Keratinocyte (primary cell): ENCODE data around the gene ZNF12. TPM values are rescaled to one million over a fixed set of nuclear protein-coding genes. Genes with fewer than 3 reads are reported as not detected.

Experiments
- DNase-seq: peaks from one replicate; pipeline ENCODE4 v3.0.0-alpha.2; 2011; ENCODE audit warnings: low read depth, missing footprints, low spot score
- FAIRE-seq: peaks from 2 replicates; lab custom pipeline; 2011; peaks lifted over from hg19 to GRCh38; lab: Jason Lieb, UNC
- H2AFZ ChIP-seq: 2 replicates; pipeline ENCODE4 v1.6.0; 2012; ENCODE audit warnings: low read length, control low read depth, inconsistent platforms; ENCODE audit not compliant: control insufficient read depth
- H3K27ac ChIP-seq: 2 replicates; pipeline ENCODE4 v1.5.1; 2011; ENCODE audit warnings: low read length; ENCODE audit not compliant: control insufficient read depth, insufficient read depth
- H3K27me3 ChIP-seq: 3 replicates; pipeline ENCODE4 v1.6.0; 2011; ENCODE audit warnings: low read length; ENCODE audit not compliant: control insufficient read depth, insufficient read depth; ENCODE audit errors: extremely low read depth
- H3K36me3 ChIP-seq, 2 experiments: 2 replicates in 1 of 2; 3 replicates in 1 of 2; pipeline ENCODE4 v1.5.1; 2011; ENCODE audit warnings: low read length in 2 of 2, mild to moderate bottlenecking in 1 of 2; ENCODE audit not compliant: control insufficient read depth in 2 of 2, insufficient read depth in 2 of 2; ENCODE audit errors: extremely low read depth in 1 of 2
- H3K4me1 ChIP-seq: 3 replicates; pipeline ENCODE4 v1.5.1; 2011; ENCODE audit warnings: low read length; ENCODE audit not compliant: control insufficient read depth, insufficient read depth; ENCODE audit errors: extremely low read depth
- H3K4me2 ChIP-seq: 3 replicates; pipeline ENCODE4 v1.6.0; 2011; ENCODE audit warnings: low read depth, low read length; ENCODE audit not compliant: control insufficient read depth, insufficient read depth; ENCODE audit errors: extremely low read depth
- H3K4me3 ChIP-seq, 3 experiments: fragments of 200-600 bp in 1 of 3; sonication (generic) in 1 of 3; 2 replicates in 2 of 3; 3 replicates in 1 of 3; pipeline ENCODE4 v1.5.1; 2011 to 2016; ENCODE audit warnings: low read length in 3 of 3, mild to moderate bottlenecking in 3 of 3, control low read depth in 2 of 3, inconsistent platforms in 1 of 3, low read depth in 1 of 3, mixed read lengths in 1 of 3, mixed run types in 1 of 3, moderate library complexity in 1 of 3; ENCODE audit not compliant: control insufficient read depth in 2 of 3, insufficient read depth in 2 of 3; ENCODE audit errors: extremely low read depth in 1 of 3
- H3K79me2 ChIP-seq: 2 replicates; pipeline ENCODE4 v1.6.0; 2012; ENCODE audit warnings: low read length; ENCODE audit not compliant: control insufficient read depth, insufficient read depth
- H3K9ac ChIP-seq: 3 replicates; pipeline ENCODE4 v1.6.0; 2011; ENCODE audit warnings: low read length; ENCODE audit not compliant: control insufficient read depth, insufficient read depth; ENCODE audit errors: extremely low read depth
- H3K9me1 ChIP-seq: 3 replicates; pipeline ENCODE4 v1.6.0; 2011; ENCODE audit warnings: low read length; ENCODE audit not compliant: control insufficient read depth, insufficient read depth; ENCODE audit errors: extremely low read depth
- H3K9me3 ChIP-seq: 2 replicates; pipeline ENCODE4 v1.5.1; 2012; ENCODE audit warnings: low read depth, low read length; ENCODE audit not compliant: control insufficient read depth
- H4K20me1 ChIP-seq: 3 replicates; pipeline ENCODE4 v1.6.0; 2011; ENCODE audit warnings: low read length; ENCODE audit not compliant: control insufficient read depth, insufficient read depth; ENCODE audit errors: extremely low read depth
- EZH2 ChIP-seq: IDR thresholded peaks from one replicate; pipeline ENCODE4 v1.6.1; 2012; ENCODE audit warnings: inconsistent platforms, mild to moderate bottlenecking, low read length, moderate library complexity
- dilution Hi-C: fragments of 300-500 bp; cut with MboI; formaldehyde crosslinking; loops from one replicate; pipeline ENCODE4 v1.7.0; 2020; ENCODE audit warnings: low sequenced_read_pairs; ENCODE audit not compliant: extremely low pct_ligation_motif_present
- polyA plus RNA-seq, 5 experiments: library from polyadenylated mRNA; depleted of rRNA in 3 of 5; stranded (reverse) in 3 of 5; stranded (forward) in 1 of 5; unstranded in 1 of 5; fragments of >200 nt; gene quantifications; 1 replicate in 1 of 5; 2 replicates in 3 of 5; 3 replicates in 1 of 5; pipeline versions ENCODE4 v1.2.1 to v1.2.3, GENCODE V29; 2011 to 2012; ENCODE audit warnings: missing spikeins in 2 of 5, low read depth in 1 of 5, low replicate concordance in 1 of 5
- TF ChIP-seq, protein P1 (sequence below), 3 experiments: IDR thresholded peaks in 1 of 3; conservative IDR thresholded peaks in 1 of 3; optimal IDR thresholded peaks in 1 of 3; 2 replicates in 2 of 3; 3 replicates in 1 of 3; pipeline versions ENCODE3 to v1.5.1; 2011; ENCODE audit warnings: low read length in 3 of 3, mild to moderate bottlenecking in 3 of 3, moderate library complexity in 2 of 3, control low read depth in 1 of 3, inconsistent platforms in 1 of 3; ENCODE audit not compliant: insufficient read depth in 2 of 3; ENCODE audit errors: extremely low read depth in 1 of 3

The ZNF12 gene
- polyA plus RNA-seq, 1 donor (not counting 4 experiments of a cell fraction or from before 2014, with no cell fraction given), result 12.5 TPM

GRCh38 chr7:6650086-6650485, 56.7 kb downstream of the ZNF12 start:
- H3K9ac ChIP-seq, result no peak overlapping the region
- H3K36me3 ChIP-seq, result peaks cover 15 to 18% of the 10 kb centered on the region in 2 experiments
- H3K9me1 ChIP-seq, result no peaks in the 10 kb centered on the region
- DNase-seq, result no peak
- FAIRE-seq, result no peak
- no peaks in the 10 kb centered on the region for H3K27me3 ChIP-seq
- no peak overlapping the region for H2AFZ ChIP-seq
- TF ChIP-seq, protein P1, sequence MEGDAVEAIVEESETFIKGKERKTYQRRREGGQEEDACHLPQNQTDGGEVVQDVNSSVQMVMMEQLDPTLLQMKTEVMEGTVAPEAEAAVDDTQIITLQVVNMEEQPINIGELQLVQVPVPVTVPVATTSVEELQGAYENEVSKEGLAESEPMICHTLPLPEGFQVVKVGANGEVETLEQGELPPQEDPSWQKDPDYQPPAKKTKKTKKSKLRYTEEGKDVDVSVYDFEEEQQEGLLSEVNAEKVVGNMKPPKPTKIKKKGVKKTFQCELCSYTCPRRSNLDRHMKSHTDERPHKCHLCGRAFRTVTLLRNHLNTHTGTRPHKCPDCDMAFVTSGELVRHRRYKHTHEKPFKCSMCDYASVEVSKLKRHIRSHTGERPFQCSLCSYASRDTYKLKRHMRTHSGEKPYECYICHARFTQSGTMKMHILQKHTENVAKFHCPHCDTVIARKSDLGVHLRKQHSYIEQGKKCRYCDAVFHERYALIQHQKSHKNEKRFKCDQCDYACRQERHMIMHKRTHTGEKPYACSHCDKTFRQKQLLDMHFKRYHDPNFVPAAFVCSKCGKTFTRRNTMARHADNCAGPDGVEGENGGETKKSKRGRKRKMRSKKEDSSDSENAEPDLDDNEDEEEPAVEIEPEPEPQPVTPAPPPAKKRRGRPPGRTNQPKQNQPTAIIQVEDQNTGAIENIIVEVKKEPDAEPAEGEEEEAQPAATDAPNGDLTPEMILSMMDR (optimal IDR thresholded peaks at IDR 0.05 in 1 of 3, IDR thresholded peaks at IDR 0.05 in 1 of 3, conservative IDR thresholded peaks at IDR 0.05 in 1 of 3; ENCODE audit: extremely low read depth in 1 of 3, insufficient read depth in 2 of 3, low read length in 3 of 3), result no peak
- TF ChIP-seq EZH2, result no peak
- no peaks in the 10 kb centered on the region for H4K20me1 ChIP-seq
- H3K27ac ChIP-seq, result no peak overlapping the region
- H3K9me3 ChIP-seq, result no peaks in the 10 kb centered on the region
- dilution Hi-C loops, result no loop called here
- no peaks in the 10 kb centered on the region for H3K4me1 ChIP-seq
- H3K4me2 ChIP-seq, result no peak overlapping the region
- no peaks in the 10 kb centered on the region for H3K79me2 ChIP-seq
- no peak overlapping the region for H3K4me3 ChIP-seq

DNA sequence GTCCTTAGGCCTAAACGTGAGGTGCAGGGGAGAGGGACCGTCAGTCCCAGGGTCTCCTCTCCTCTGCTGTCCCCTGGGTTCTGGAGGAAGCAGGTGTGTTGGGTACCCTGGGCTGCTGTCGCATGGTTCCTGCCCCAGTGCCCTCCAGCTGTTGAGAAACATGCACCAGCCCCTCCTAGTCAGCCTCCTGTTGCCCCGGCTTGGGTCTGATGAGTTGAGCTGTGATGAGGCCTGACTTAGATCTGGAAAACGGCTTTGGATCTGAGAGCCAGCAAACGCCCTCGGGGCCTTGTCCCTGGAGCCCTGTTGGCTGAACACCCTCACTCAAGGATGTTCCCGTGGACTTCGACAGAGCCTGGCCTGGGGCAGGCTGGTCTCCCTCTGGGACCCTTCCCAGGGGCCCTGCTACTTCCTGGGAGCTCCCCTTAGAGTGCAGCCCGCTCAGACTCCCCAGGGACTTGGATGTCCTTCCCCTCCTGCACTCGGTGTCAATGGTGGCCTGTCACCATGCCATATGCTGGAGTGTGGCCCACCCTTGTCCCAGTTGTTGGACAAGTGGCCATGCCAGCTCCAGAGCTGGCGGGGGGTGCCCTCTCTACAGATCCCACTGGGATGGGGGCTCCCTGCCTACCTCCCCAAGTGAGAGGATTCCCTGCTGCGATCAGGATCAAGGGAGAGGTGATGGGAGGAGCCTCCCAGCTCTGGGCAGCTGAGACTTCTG, 57.3 kb downstream of the ZNF12 start:
- H3K9ac ChIP-seq, result no peak overlapping the region
- no peaks in the 10 kb centered on the region for H3K27me3 ChIP-seq
- H3K79me2 ChIP-seq, result no peaks in the 10 kb centered on the region
- no peak overlapping the region for H3K27ac ChIP-seq
- no peak overlapping the region for H3K4me2 ChIP-seq
- no peaks in the 10 kb centered on the region for H4K20me1 ChIP-seq
- H3K4me1 ChIP-seq, result no peaks in the 10 kb centered on the region
- no peak overlapping the region for H2AFZ ChIP-seq
- TF ChIP-seq, protein P1 (optimal IDR thresholded peaks at IDR 0.05 in 1 of 3, IDR thresholded peaks at IDR 0.05 in 1 of 3, conservative IDR thresholded peaks at IDR 0.05 in 1 of 3; ENCODE audit: extremely low read depth in 1 of 3, insufficient read depth in 2 of 3, low read length in 3 of 3), result no peak
- no peak for TF ChIP-seq EZH2
- no peaks in the 10 kb centered on the region for H3K9me3 ChIP-seq
- dilution Hi-C loops, result no loop called here
- no peak for DNase-seq
- H3K36me3 ChIP-seq, result peaks cover 15 to 20% of the 10 kb centered on the region in 2 experiments
- H3K9me1 ChIP-seq, result no peaks in the 10 kb centered on the region
- no peak overlapping the region for H3K4me3 ChIP-seq
- no peak for FAIRE-seq
